ENCODE measurements around the gene SLFN12L.
"Not testable (repeated sequence)": the region's sequence is repeated elsewhere in the genome, so short reads cannot be mapped to it uniquely, and the experiment has no call there.

SLFN12L gene

GRCh38 chr17:35542990-35543389 is 5.5 kb upstream of the SLFN12L start:
- DNase-seq (ENCODE audit: low spot score) = peak; percentile 49

GRCh38 chr17:35541434-35541833 is 4.0 kb upstream of the SLFN12L start:
- DNase-seq (ENCODE audit: low spot score) = no peak

GRCh38 chr17:35540589-35541404 is 3.3 kb upstream of the SLFN12L start:
- DNase-seq (ENCODE audit: low spot score) = peak; percentile 71

GRCh38 chr17:35539659-35540026 is 2.2 kb upstream of the SLFN12L start:
- no peak for DNase-seq (ENCODE audit: low spot score)

GRCh38 chr17:35536664-35537171 is 760 bp downstream of the SLFN12L start:
- DNase-seq (ENCODE audit: low spot score) = no peak

- DNase-seq (ENCODE audit: low spot score) = not testable (repeated sequence)
Measured at GRCh38 chr17:35535406-35535805, 2.1 kb downstream of the SLFN12L start.

GRCh38 chr17:35534576-35535093 is 2.8 kb downstream of the SLFN12L start:
- no peak for DNase-seq (ENCODE audit: low spot score)

- DNase-seq (ENCODE audit: low spot score) = no peak
Measured at GRCh38 chr17:35531160-35531559, 6.3 kb downstream of the SLFN12L start.

GRCh38 chr17:35529866-35530265 is 7.6 kb downstream of the SLFN12L start:
- DNase-seq (ENCODE audit: low spot score) = no peak

GRCh38 chr17:35529326-35529725 is 8.2 kb downstream of the SLFN12L start:
- not testable (repeated sequence) for DNase-seq (ENCODE audit: low spot score)

- no peak for DNase-seq (ENCODE audit: low spot score)
Measured at GRCh38 chr17:35523296-35523695, 14.2 kb downstream of the SLFN12L start.

- DNase-seq (ENCODE audit: low spot score) = peak; percentile 68
Measured at GRCh38 chr17:35521654-35522256, 15.7 kb downstream of the SLFN12L start.

- no peak for DNase-seq (ENCODE audit: low spot score)
Measured at GRCh38 chr17:35521150-35521549, 16.3 kb downstream of the SLFN12L start.

- no peak for DNase-seq (ENCODE audit: low spot score)
Measured at GRCh38 chr17:35519906-35520442, 17.5 kb downstream of the SLFN12L start.

- DNase-seq (ENCODE audit: low spot score) = no peak
Measured at GRCh38 chr17:35519439-35519838, 18.0 kb downstream of the SLFN12L start.

- DNase-seq (ENCODE audit: low spot score) = not testable (repeated sequence)
Measured at GRCh38 chr17:35518431-35518830, 19.0 kb downstream of the SLFN12L start.

- DNase-seq (ENCODE audit: low spot score) = no peak
Measured at GRCh38 chr17:35515027-35515426, 22.5 kb downstream of the SLFN12L start.

GRCh38 chr17:35514564-35514963 is 22.9 kb downstream of the SLFN12L start:
- DNase-seq (ENCODE audit: low spot score) = no peak

GRCh38 chr17:35510052-35510451 is 27.4 kb downstream of the SLFN12L start:
- no peak for DNase-seq (ENCODE audit: low spot score)

- DNase-seq (ENCODE audit: low spot score) = not testable (repeated sequence)
Measured at GRCh38 chr17:35507714-35508113, 29.8 kb downstream of the SLFN12L start.

- DNase-seq (ENCODE audit: low spot score) = no peak
Measured at GRCh38 chr17:35499548-35499947, 37.9 kb downstream of the SLFN12L start.

- no peak for DNase-seq (ENCODE audit: low spot score)
Measured at GRCh38 chr17:35498448-35499178, 38.9 kb downstream of the SLFN12L start.
